Cardiac fibroblast (primary cell): ENCODE results near the gene GAMT.
A peak's percentile ranks its signal among the peaks of the same experiment; 100 is the strongest.

Experiments
- DNase-seq, 2 donors: peaks; one replicate each; pipeline versions ENCODE4 v3.0.0 to v3.0.0-alpha.2; 2010; ENCODE audit warnings: low read depth in 2 of 2
- H3K4me3 ChIP-seq, 2 donors: replicated peaks in 1 of 2; 1 replicate in 1 of 2; 2 replicates in 1 of 2; pipeline ENCODE4 v1.5.1; 2011; ENCODE audit warnings: low read depth in 2 of 2, low read length in 2 of 2, mild to moderate bottlenecking in 2 of 2, moderate library complexity in 1 of 2
- TF ChIP-seq, protein P1 (sequence below): IDR thresholded peaks from one replicate; pipeline ENCODE4 v1.5.1; 2011; ENCODE audit warnings: low read depth, mild to moderate bottlenecking, low read length, inconsistent platforms

GAMT gene

DNA sequence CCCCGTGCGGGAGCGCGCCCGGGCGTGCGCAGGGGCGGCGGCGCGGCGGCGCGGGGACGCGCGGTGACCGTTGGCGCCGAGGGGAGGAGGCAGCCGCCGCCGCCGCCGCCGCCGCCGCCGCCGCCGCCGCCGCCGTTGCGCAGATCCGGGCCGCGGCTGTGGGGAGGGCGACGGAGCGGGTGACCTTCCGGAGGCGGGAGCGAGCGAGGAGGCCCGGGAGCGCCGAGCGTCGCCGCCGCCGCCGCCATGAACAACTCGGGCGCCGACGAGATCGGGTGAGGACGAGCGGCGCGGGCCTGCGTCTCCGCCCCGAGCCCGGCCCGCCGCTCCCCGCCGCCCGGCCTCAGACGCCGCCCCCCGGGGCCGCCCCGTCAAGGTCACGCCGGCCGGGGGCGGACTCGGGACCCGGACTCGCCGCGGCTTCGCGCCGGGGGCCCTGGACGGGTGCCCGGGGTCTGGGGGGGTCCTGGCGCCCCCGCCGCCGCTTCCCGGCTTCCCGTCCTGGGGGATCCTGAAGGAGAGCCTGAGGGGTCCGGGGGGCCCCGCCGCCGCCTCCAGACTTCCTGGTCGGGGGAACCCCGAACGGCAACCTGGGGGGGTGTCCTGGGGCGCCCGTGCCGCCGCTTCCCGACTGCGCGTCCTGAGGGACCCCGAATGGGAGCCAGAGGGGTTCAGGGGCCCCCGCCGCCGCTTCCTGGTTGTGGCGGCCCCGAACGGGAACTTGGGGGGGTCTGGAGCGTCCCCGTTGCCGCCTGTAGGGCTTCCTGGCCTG is 6.4 kb upstream of the GAMT start, which contains the start of gene DAZAP1:
Gene DAZAP1, plus strand, starts transcription at position 59 of the 772 bp plus-strand sequence. Its CDS starts 188 bp downstream, at position 247.
- no peak for DNase-seq

DNA sequence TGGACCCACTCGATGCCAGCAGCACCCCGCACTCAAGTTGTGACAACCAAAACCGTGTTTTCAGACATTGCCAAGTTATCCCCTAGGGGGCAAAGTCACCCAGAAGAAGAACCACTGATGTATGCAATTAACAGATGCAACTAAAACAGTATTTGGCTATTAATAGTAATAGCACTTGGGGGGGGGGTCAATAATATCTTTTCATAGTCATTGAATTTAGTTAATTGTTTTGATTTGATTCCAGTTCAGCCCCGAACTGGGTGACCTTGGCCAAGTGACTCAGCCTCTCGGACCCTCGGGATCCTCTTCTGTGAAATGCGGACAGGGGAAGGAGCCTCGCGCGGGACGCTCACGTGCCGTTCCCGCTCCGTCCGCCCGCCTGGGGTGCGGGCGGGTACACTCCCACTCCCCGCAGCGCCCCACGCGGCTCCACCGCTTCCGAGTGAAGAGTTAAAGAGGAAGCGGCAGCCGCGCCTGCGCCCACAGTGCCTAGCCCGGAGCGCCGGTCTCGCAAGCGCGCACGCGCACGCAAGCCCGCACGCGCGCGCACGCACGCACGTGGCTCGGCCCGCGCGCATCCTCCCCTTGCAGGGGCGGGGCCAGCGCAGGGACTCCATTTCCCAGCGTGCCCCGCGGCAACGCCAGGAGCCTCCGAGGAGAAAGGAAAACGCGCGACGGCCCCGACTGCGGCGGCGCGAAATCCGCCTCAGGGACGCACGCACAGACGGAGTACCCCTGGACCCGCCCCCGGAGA is 5.6 kb upstream of the GAMT start:
- TF ChIP-seq, protein P1, sequence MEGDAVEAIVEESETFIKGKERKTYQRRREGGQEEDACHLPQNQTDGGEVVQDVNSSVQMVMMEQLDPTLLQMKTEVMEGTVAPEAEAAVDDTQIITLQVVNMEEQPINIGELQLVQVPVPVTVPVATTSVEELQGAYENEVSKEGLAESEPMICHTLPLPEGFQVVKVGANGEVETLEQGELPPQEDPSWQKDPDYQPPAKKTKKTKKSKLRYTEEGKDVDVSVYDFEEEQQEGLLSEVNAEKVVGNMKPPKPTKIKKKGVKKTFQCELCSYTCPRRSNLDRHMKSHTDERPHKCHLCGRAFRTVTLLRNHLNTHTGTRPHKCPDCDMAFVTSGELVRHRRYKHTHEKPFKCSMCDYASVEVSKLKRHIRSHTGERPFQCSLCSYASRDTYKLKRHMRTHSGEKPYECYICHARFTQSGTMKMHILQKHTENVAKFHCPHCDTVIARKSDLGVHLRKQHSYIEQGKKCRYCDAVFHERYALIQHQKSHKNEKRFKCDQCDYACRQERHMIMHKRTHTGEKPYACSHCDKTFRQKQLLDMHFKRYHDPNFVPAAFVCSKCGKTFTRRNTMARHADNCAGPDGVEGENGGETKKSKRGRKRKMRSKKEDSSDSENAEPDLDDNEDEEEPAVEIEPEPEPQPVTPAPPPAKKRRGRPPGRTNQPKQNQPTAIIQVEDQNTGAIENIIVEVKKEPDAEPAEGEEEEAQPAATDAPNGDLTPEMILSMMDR = no peak
- peak overlapping the region; percentile 47 to 55 for H3K4me3 ChIP-seq
- DNase-seq = peak; percentile 99

More for the DNA sequence above, 6.4 kb upstream of the GAMT start, which contains the start of gene DAZAP1:
- TF ChIP-seq, protein P1 = no peak
- peak within 1 kb of the TSS; percentile 84 to 98 for H3K4me3 ChIP-seq

DNA sequence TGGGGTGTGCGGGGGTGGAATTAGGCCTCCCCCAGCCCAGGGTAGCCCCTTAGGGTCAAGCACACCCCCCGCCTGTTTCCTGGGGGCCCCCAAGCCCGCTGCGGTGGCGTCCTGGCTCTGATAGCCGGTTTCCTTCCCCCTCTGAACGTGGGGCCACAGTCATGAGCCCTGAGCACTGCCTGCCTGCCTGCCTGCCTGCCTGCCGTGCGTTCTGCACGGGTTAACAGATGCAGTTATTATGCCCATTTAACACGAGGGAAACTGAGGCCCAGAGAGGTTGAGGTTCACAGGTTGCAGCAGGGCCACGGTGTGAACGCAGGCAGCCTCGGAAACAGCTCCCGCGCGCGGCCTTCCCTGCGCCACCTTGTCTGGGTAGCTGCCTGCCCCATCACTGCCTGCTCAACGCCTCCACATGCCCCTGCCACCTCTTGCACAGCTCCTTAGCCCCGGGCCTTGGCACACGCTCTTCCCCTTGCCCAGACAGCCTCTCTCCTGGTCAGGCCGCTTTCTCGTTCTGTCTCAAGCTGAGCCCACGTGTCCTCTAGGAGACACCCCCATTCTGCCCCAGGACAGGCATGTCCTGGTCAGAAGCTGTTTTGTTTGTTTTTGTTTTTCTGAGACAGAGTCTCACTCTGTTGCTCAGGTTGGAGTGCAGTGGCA is 1.2 kb upstream of the GAMT start:
- H3K4me3 ChIP-seq = no peak overlapping the region
- DNase-seq = no peak
- TF ChIP-seq, protein P1 = no peak

DNA sequence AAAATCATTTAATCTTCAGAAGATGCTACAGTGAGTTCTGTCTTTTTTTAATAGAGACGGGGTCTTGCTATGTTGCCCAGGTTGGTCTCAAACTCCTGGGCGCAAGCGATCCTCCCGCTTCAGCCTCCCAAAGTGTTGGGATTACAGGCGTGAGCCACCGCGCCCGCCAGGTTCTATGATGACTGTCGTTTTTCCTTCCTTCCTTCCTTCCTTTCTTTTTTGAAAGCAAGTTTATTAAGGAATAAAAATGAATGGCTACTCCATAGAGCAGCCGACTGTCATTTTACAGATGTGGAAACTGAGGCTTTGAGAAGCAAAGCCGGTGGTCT is 511 bp upstream of the GAMT start:
- DNase-seq = no peak
- TF ChIP-seq, protein P1 = no peak
- H3K4me3 ChIP-seq = peak overlapping the region; percentile 32 to 61

DNA sequence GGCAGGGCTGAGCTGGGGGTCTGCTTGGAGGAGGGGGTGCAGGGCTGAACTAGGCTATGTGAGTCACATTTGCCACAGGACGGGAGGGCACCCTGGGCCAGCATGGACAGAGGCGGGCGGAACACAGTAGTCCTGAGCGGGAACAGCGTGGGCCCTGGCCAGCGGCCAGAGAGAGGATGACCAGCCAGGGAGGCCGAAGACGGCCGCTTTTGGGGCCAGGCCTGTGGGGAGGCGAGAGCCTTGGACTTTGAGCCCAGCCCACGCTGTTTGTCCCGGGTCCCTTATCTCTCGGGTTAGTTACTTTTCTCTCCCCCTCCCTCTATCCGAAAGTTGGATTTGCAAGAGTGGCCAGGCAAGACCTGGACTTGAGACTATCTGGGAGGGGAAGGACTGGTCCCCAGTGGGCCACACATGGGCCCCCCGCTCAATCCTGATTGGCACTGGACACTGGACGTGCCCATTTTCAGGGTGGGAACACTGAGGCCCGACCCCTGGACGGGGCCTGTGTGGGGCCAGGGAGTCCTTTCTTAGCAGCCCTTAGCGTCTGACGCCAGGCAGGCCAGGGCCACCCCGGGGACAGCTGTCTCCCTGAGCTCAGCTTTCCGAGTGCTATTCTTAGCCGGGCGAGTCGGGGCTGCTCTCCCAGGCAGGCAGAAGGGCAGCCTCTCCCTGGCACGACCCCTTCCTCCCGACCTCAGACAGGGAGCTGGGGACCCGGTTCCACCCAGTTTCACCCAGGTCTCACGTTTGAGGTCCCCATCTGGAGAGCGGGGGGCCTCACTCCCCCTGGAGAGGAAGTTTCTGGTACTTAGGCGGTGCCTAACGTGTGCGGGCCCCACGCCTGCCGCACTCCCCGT is 833 bp downstream of the GAMT start:
- DNase-seq = peak; percentile 23 to 33
- TF ChIP-seq, protein P1 = no peak

DNA sequence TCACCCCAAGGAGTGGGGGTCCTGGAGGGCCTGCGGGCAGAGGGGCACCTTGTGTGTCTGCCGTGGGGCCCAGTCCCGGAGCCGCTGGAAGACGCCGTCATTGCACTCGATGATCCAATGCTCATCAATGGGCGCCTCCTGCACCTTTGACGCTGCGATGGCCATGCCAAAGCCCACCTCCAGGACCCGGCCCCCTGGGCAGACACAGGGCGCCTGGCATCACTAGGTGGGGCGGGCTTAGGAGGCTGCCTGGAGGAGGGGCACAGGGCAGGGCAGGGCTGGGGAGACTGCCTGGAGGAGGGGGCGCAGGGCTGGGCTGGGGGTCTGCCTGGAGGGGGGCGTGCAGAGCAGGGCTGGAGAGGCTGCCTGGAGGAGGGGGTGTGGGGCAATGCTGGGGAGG is 1.6 kb downstream of the GAMT start:
- DNase-seq = no peak
- TF ChIP-seq, protein P1 = no peak
- no peak overlapping the region for H3K4me3 ChIP-seq

More for the DNA sequence above, 833 bp downstream of the GAMT start:
- H3K4me3 ChIP-seq = peak overlapping the region; percentile 58 to 61
